GOT3 (cell line): Measurements from ENCODE around the gene NPIPA8.
"Not testable (repeated sequence)": the region's sequence is repeated elsewhere in the genome, so short reads cannot be mapped to it uniquely, and the experiment has no call there.

Experiments
- DNase-seq: peaks from one replicate; lab custom pipeline; 2025; ENCODE audit warnings: mixed read lengths; lab: John Stamatoyannopoulos, UW

Gene NPIPA8

GRCh38 chr16:18276756-18277155, 59.8 kb downstream of the NPIPA8 start:
- DNase-seq, result not testable (repeated sequence)

GRCh38 chr16:18270171-18270570, 66.4 kb downstream of the NPIPA8 start:
- not testable (repeated sequence) for DNase-seq
